Measurements from ENCODE around the gene ACTL7B. TPM values are rescaled to one million over a fixed set of nuclear protein-coding genes. Genes with fewer than 3 reads are reported as not detected.
"Not testable (repeated sequence)": the region's sequence is repeated elsewhere in the genome, so short reads cannot be mapped to it uniquely, and the experiment has no call there.

Gene ACTL7B
- total RNA-seq, 1 donor from 2014 or later = not detected

DNA sequence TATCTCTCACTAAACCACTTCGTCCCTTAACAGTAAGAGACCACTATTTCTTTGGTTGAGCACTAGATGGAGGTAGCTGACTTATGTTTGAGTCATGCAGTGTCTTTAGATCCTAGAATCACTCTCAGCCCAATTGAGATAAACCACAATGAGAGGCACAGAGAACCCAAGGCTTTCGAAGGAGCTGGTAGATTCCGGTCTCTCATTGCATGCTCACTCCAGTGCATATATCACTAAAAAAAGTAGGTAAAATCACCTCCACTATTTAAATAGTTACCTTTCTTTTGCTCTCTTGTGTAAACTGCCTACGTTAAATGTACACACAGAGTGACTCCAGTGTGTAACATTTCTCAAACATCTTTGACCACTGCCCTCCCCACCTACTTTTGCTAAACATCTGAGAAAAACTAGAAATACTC is 33.9 kb upstream of the ACTL7B start:
- H3K36me3 ChIP-seq (ENCODE audit: insufficient read depth, low read length) = peaks cover 12% of the 10 kb centered on the region
- no peak overlapping the region for H3K4me2 ChIP-seq (ENCODE audit: low read length)
- TF ChIP-seq, protein P1, sequence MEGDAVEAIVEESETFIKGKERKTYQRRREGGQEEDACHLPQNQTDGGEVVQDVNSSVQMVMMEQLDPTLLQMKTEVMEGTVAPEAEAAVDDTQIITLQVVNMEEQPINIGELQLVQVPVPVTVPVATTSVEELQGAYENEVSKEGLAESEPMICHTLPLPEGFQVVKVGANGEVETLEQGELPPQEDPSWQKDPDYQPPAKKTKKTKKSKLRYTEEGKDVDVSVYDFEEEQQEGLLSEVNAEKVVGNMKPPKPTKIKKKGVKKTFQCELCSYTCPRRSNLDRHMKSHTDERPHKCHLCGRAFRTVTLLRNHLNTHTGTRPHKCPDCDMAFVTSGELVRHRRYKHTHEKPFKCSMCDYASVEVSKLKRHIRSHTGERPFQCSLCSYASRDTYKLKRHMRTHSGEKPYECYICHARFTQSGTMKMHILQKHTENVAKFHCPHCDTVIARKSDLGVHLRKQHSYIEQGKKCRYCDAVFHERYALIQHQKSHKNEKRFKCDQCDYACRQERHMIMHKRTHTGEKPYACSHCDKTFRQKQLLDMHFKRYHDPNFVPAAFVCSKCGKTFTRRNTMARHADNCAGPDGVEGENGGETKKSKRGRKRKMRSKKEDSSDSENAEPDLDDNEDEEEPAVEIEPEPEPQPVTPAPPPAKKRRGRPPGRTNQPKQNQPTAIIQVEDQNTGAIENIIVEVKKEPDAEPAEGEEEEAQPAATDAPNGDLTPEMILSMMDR (IDR thresholded peaks at IDR 0.05; ENCODE audit: insufficient read depth, low read depth, low read length) = peak; percentile 45
- TF ChIP-seq EZH2 (IDR thresholded peaks at IDR 0.05; ENCODE audit: insufficient read depth, low read length) = no peak
- peak; percentile 45 for DNase-seq (ENCODE audit: low read depth)
- H3K27ac Mint-ChIP-seq (ENCODE audit: unreplicated experiment) = no peak overlapping the region
- H3K9me3 Mint-ChIP-seq (ENCODE audit: unreplicated experiment) = no peaks in the 10 kb centered on the region
- peaks cover 4% of the 10 kb centered on the region for H4K20me1 ChIP-seq (ENCODE audit: insufficient read depth, low read length)
- peaks cover 3% of the 10 kb centered on the region for H3K4me1 ChIP-seq (ENCODE audit: insufficient read depth, low read length)
- H2AFZ ChIP-seq (ENCODE audit: low read depth, low read length) = no peak overlapping the region
- no peaks in the 10 kb centered on the region for H3K27me3 ChIP-seq (ENCODE audit: insufficient read depth, low read length)
- H3K79me2 ChIP-seq (ENCODE audit: insufficient read depth, low read length) = no peaks in the 10 kb centered on the region
- no peak overlapping the region for H3K27ac ChIP-seq (ENCODE audit: low read depth, low read length)
- peaks cover 17% of the 10 kb centered on the region for H3K4me1 Mint-ChIP-seq (ENCODE audit: low read depth, unreplicated experiment)
- no peaks in the 10 kb centered on the region for H3K27me3 Mint-ChIP-seq (ENCODE audit: low read depth, unreplicated experiment)
- no peak for FAIRE-seq
- H3K4me3 Mint-ChIP-seq (ENCODE audit: unreplicated experiment) = no peak overlapping the region
- H3K9ac ChIP-seq (ENCODE audit: low read length) = no peak overlapping the region
- H3K36me3 Mint-ChIP-seq (ENCODE audit: low read depth, unreplicated experiment) = peaks cover 9% of the 10 kb centered on the region
- no peak overlapping the region for H3K4me3 ChIP-seq (ENCODE audit: insufficient read depth, low read depth, low read length)
- H3K9me3 ChIP-seq (ENCODE audit: insufficient read depth, low read depth, low read length) = no peaks in the 10 kb centered on the region

DNA sequence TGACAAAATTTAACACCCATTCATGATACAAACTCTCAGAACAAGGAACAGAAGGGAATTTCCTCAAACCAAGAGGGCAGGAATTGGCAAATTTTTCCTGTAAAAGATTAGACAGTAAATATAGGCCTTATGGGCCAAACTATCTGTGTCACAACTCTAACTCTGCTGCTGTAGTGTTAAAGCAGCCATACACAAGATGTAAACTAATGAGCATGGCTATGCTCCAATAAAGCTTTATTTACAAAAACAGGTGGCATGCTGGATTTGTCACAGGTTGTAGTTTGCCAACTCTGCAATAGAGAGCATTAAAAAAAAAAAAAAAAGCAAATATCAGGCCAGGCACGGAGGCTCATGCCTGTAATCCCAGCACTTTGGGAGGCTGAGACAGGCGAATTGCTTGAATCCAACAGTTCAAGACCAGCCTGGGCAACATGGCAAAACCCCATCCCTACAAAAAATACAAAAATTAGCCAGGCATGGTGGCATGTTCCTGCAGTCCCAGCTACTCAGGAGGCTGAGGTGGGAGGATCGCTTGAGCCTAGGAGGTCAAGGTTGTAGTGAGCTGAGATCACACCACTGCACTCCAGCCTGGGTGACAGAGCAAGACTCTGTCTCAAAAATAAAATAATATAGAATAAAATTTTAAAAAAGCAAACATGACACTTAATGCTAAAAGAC is 30.9 kb upstream of the ACTL7B start:
- not testable (repeated sequence) for H2AFZ ChIP-seq (ENCODE audit: low read depth, low read length); H3K36me3 Mint-ChIP-seq (ENCODE audit: low read depth, unreplicated experiment); H3K79me2 ChIP-seq (ENCODE audit: insufficient read depth, low read length); H3K27me3 ChIP-seq (ENCODE audit: insufficient read depth, low read length); H3K4me3 Mint-ChIP-seq (ENCODE audit: unreplicated experiment); H3K27ac ChIP-seq (ENCODE audit: low read depth, low read length); DNase-seq (ENCODE audit: low read depth); H3K27me3 Mint-ChIP-seq (ENCODE audit: low read depth, unreplicated experiment); H3K4me2 ChIP-seq (ENCODE audit: low read length); H3K27ac Mint-ChIP-seq (ENCODE audit: unreplicated experiment); H3K9ac ChIP-seq (ENCODE audit: low read length); H3K9me3 ChIP-seq (ENCODE audit: insufficient read depth, low read depth, low read length); H3K4me3 ChIP-seq (ENCODE audit: insufficient read depth, low read depth, low read length); H3K4me1 ChIP-seq (ENCODE audit: insufficient read depth, low read length); FAIRE-seq; H3K9me3 Mint-ChIP-seq (ENCODE audit: unreplicated experiment); H4K20me1 ChIP-seq (ENCODE audit: insufficient read depth, low read length)
- H3K36me3 ChIP-seq (ENCODE audit: insufficient read depth, low read length) = peaks cover 11% of the 10 kb centered on the region
- H3K4me1 Mint-ChIP-seq (ENCODE audit: low read depth, unreplicated experiment) = peaks cover 17% of the 10 kb centered on the region

DNA sequence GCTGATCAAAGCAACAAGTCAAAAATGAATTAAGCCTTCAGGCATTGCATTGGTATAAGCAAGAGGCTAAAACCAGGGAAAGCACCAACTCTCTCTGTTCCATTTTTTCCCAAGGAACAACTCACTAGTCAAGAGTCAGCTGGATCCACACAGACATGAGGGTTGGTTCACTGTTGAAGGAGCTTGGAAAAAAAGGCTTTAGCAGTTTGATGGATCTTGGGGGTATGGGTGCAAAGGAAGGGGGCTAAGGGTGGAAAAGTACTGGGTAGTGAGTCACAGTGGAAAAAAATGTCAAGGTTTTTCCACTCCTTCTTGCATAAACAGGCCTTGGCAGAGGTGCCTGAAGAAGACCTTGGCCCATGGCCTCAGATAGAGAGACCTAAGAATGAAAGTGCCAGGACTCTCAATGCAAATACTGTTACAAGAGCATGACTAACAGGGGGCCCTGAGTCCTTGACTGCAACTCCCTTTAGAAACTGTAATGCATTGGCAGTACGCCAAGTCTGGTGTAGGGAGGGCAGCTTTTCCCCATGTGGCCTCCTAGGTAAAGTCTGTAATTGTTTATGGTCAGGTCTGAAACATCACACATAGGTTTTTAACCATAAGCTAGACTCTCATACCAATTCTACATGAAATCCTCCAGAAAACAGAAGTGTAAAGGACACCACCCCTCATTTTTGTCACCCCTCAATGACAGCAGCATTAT is 30.0 kb upstream of the ACTL7B start:
- FAIRE-seq = peak; percentile 5
- Mint-ChIP-seq H3K27me3 (ENCODE audit: low read depth, unreplicated experiment) (no peaks in the 10 kb centered on the region), H3K9me3 (ENCODE audit: unreplicated experiment) (no peaks in the 10 kb centered on the region), H3K36me3 (ENCODE audit: low read depth, unreplicated experiment) (peaks cover 1% of the 10 kb centered on the region), H3K4me3 (ENCODE audit: unreplicated experiment) (no peak overlapping the region), H3K4me1 (ENCODE audit: low read depth, unreplicated experiment) (peaks cover 17% of the 10 kb centered on the region), H3K27ac (ENCODE audit: unreplicated experiment) (peak overlapping the region; percentile 34)
- Histone ChIP-seq H3K27me3 (ENCODE audit: insufficient read depth, low read length) (no peaks in the 10 kb centered on the region), H3K27ac (ENCODE audit: low read depth, low read length) (no peak overlapping the region), H3K4me2 (ENCODE audit: low read length) (peak overlapping the region; percentile 32), H4K20me1 (ENCODE audit: insufficient read depth, low read length) (peaks cover 4% of the 10 kb centered on the region), H3K4me1 (ENCODE audit: insufficient read depth, low read length) (peaks cover 3% of the 10 kb centered on the region), H3K4me3 (ENCODE audit: insufficient read depth, low read depth, low read length) (no peak overlapping the region), H3K9ac (ENCODE audit: low read length) (no peak overlapping the region), H3K36me3 (ENCODE audit: insufficient read depth, low read length) (peaks cover 8% of the 10 kb centered on the region), H3K79me2 (ENCODE audit: insufficient read depth, low read length) (no peaks in the 10 kb centered on the region), H3K9me3 (ENCODE audit: insufficient read depth, low read depth, low read length) (no peaks in the 10 kb centered on the region), H2AFZ (ENCODE audit: low read depth, low read length) (no peak overlapping the region)
- TF ChIP-seq, protein P1 (IDR thresholded peaks at IDR 0.05; ENCODE audit: insufficient read depth, low read depth, low read length) = no peak
- no peak for TF ChIP-seq EZH2 (IDR thresholded peaks at IDR 0.05; ENCODE audit: insufficient read depth, low read length)
- DNase-seq (ENCODE audit: low read depth) = peak; percentile 62
